Chondrocyte (in vitro differentiated cells): ENCODE measurements around the gene FBXO10. TPM values are rescaled to one million over a fixed set of nuclear protein-coding genes. Genes with fewer than 3 reads are reported as not detected.
"Not testable (repeated sequence)": the region's sequence is repeated elsewhere in the genome, so short reads cannot be mapped to it uniquely, and the experiment has no call there.

Experiments used
- DNase-seq: peaks from one replicate; pipeline ENCODE4 v3.0.0; 2021; ENCODE audit warnings: mixed read lengths, low spot score
- H3K27ac Mint-ChIP-seq: one replicate; pipeline ENCODE4 v1.8.0; 2021; ENCODE audit warnings: mild to moderate bottlenecking, moderate library complexity, mixed read lengths; ENCODE audit not compliant: unreplicated experiment
- H3K27me3 Mint-ChIP-seq: 2 replicates; pipeline ENCODE4 v1.8.0; 2021; ENCODE audit warnings: low read depth, mixed read lengths
- H3K36me3 Mint-ChIP-seq: 2 replicates; pipeline ENCODE4 v1.8.0; 2021; ENCODE audit warnings: low read depth, mixed read lengths
- H3K4me1 Mint-ChIP-seq: 2 replicates; pipeline ENCODE4 v1.8.0; 2021; ENCODE audit warnings: low read depth, mild to moderate bottlenecking, mixed read lengths
- H3K4me3 Mint-ChIP-seq: one replicate; pipeline ENCODE4 v1.8.0; 2021; ENCODE audit warnings: mild to moderate bottlenecking, moderate library complexity, mixed read lengths; ENCODE audit not compliant: unreplicated experiment
- H3K9me3 Mint-ChIP-seq: 2 replicates; pipeline ENCODE4 v1.8.0; 2021; ENCODE audit warnings: low read depth, mixed read lengths
- CTCF ChIP-seq: fragments of 200-600 bp; sonication (generic); IDR thresholded peaks from 2 replicates; pipeline ENCODE4 v1.5.0; 2021; ENCODE audit warnings: antibody characterized with exemption, mild to moderate bottlenecking, moderate library complexity
- total RNA-seq: library from RNA; stranded (reverse); gene quantifications from 3 replicates; pipeline ENCODE4 v1.2.1, GENCODE V29; 2021

The FBXO10 gene
- total RNA-seq, 1 donor from 2014 or later = 15.2 TPM

GRCh38 chr9:37471942-37472684 is 104.1 kb downstream of the FBXO10 start:
- Mint-ChIP-seq H3K4me3 (peak overlapping the region; percentile 69), H3K4me1 (peaks cover 14% of the 10 kb centered on the region), H3K27ac (peak overlapping the region; percentile 95), H3K27me3 (peaks cover 4% of the 10 kb centered on the region), H3K36me3 (no peaks in the 10 kb centered on the region), H3K9me3 (peaks cover 8% of the 10 kb centered on the region)
- no peak for DNase-seq
- TF ChIP-seq CTCF = no peak

DNA sequence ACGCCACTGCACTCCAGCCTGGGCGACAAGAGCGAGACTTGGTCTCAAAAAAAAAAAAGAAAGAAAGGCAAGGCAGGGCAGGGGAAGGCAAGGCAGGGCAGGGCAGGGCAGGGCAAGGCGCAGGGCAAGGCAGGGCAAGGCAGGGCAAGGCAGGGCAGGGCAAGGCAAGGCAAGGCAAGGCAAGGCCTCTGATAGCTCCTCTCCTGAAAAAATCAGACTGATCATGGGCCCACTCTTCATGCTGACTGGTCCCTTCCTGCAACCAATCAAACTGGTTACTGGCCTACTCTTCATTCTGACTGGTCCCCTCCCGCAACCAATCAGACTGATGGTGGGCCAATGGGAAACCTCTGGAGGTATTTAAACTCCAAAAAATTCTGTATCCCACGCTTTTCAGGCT is 107.6 kb downstream of the FBXO10 start:
- Mint-ChIP-seq H3K9me3 (no peaks in the 10 kb centered on the region), H3K27me3 (no peaks in the 10 kb centered on the region), H3K4me1 (peaks cover 29% of the 10 kb centered on the region), H3K27ac (no peak overlapping the region), H3K4me3 (no peak overlapping the region), H3K36me3 (no peaks in the 10 kb centered on the region)
- no peak for DNase-seq
- no peak for TF ChIP-seq CTCF

DNA sequence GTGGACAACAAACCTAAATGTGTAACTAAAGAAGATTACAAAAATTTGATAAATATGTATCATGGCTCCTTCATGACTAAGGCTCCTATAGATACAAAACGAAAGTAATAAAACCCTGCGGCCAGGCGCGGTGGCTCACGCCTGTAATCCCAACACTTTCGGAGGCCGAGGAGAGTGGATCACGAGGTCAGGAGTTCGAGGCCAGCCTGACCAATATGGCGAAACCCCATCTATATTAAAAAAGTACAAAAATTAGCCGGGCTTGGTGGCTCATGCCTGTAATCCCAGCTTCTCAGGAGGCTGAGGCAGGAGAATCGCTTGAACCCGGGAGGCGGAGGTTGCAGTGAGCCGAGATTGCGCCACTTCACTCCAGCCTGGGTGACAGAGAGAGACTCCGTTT is 108.7 kb downstream of the FBXO10 start:
- H3K4me3 Mint-ChIP-seq, DNase-seq, H3K36me3 Mint-ChIP-seq, H3K27me3 Mint-ChIP-seq, H3K27ac Mint-ChIP-seq, H3K9me3 Mint-ChIP-seq: not testable (repeated sequence)
- H3K4me1 Mint-ChIP-seq = peaks cover 38% of the 10 kb centered on the region

DNA sequence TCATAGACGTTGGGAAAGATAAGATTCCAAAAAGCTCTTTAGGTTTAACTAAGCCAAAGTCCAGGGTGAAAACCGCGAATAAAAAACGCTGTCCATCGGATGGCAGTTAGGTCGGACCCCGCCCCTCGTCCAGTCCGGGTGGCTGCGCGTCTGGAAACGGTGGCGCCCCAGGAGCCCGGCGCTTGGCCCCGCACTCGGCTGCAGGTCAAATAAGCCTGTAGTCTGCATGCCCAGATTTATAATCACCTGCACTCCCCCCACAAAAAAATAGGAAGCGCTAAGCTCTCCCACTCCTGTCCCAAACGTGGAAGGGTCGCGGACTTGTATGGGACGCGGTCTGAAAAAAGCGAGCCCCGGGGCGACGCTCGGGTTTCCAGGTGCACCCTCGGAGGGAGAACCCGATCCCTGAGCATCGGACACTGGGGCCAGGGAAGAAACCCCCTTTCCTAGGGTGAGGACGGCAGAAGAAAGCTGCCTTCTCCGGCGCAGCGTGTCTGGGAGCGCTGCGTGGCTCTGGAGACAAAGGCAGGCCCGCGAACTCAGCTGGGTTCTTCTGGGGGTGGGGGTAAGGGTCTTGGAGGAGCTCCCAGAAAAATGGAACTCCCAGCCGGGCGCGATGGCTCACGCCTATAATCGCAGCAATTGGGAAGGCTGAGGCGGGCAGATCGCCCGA is 110.0 kb downstream of the FBXO10 start:
- no peaks in the 10 kb centered on the region for H3K9me3 Mint-ChIP-seq
- no peak for DNase-seq
- H3K4me1 Mint-ChIP-seq = peaks cover 34% of the 10 kb centered on the region
- H3K27ac Mint-ChIP-seq = peak overlapping the region; percentile 99
- peak; percentile 23 for TF ChIP-seq CTCF
- no peaks in the 10 kb centered on the region for H3K36me3 Mint-ChIP-seq
- H3K4me3 Mint-ChIP-seq = peak overlapping the region; percentile 94
- H3K27me3 Mint-ChIP-seq = no peaks in the 10 kb centered on the region

DNA sequence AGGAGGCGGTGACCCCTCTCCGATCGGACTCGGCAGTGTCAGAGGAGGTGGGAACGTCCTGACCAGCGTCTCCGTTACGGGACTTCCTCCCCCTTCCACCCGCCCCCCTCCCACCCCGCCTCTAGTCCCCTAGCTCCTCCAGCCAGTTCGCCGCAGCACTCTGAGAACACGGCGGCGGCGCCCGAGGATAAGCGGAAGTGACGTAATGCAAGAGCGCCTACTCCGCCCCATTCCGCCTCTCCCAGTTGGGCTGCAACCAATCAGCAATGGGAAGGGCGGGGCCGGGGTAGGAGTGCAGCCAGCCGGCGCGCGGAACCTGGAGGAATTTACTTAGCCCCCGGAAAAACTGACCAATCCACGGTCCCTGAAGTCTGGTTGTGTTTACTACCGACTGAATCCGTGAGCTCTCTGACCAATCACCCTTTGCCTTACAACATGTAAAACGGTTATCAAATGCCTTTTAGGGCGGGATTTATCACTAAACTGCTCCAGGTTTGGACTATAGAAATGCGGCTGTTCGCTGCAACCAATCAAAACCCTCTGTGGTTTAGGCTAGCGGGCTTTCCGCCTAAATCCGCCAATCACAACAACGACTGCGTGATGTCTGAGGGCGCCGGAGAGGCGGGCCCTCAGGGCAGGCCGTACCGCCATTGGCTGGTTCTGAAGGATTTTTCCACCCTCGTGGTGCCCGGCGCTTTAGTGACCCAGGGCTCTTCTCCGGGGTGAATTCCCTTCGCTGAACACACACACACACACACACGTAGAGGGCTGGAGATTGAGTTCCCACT is 110.7 kb downstream of the FBXO10 start, which contains the start of gene ZBTB5:
Gene ZBTB5 (minus strand): TSS at position 202 of the 788 bp plus-strand sequence. CDS start 22,899 bp downstream, outside the sequence.
- no peaks in the 10 kb centered on the region for H3K27me3 Mint-ChIP-seq
- no peak for TF ChIP-seq CTCF
- peak within 1 kb of the TSS; percentile 94 for H3K4me3 Mint-ChIP-seq
- no peaks in the 10 kb centered on the region for H3K36me3 Mint-ChIP-seq
- no peaks in the 10 kb centered on the region for H3K9me3 Mint-ChIP-seq
- H3K4me1 Mint-ChIP-seq = peaks cover 36% of the 10 kb centered on the region
- peak; percentile 100 for DNase-seq
- H3K27ac Mint-ChIP-seq = peak within 1 kb of the TSS; percentile 99
